HepG2 (cell line): ENCODE data around the gene LRRC3C. TPM values are rescaled to one million over a fixed set of nuclear protein-coding genes. Genes with fewer than 3 reads are reported as not detected.

ENCODE experiments used
- ATAC-seq: fragments of 200-7000 bp; cut with Tn5 transposase; 3 replicates; pipeline ENCODE4 v1.9.1; 2020; ENCODE audit warnings: mild to moderate bottlenecking, moderate library complexity
- BruUV-seq: library from RNA; stranded (reverse); fragments of 400-500 nt; replicated peaks from 2 replicates; lab custom pipeline; 2021; lab: Mats Ljungman, UMichigan
- CTCF ChIA-PET: fragments of 300-600 bp; formaldehyde crosslinking; extraction: SDS; loops from one replicate; lab custom pipeline; 2021; ENCODE audit warnings: low total read pairs, inconsistent platforms, low intra/inter-chr PET ratio; lab: Yijun Ruan, JAX
- POLR2A ChIA-PET: fragments of 350-600 bp; sonication (Branson Sonifier 250); formaldehyde crosslinking; loops from one replicate; lab custom pipeline; 2020; ENCODE audit warnings: antibody characterized with exemption, inconsistent platforms; lab: Yijun Ruan, JAX
- DNase-seq: peaks from one replicate; pipeline ENCODE4 v3.0.0-alpha.2; 2015; ENCODE audit warnings: low spot score
- FAIRE-seq: peaks from 3 replicates; lab custom pipeline; 2011; peaks lifted over from hg19 to GRCh38; lab: Jason Lieb, UNC
- H2AFZ ChIP-seq: one replicate; pipeline ENCODE4 v1.6.1; 2011; ENCODE audit warnings: low read length, inconsistent platforms
- H3K27ac ChIP-seq: fragments of 300-600 bp; 3 replicates; pipeline ENCODE4 v1.8.0; 2011; ENCODE audit warnings: mixed run types, mild to moderate bottlenecking, mixed read lengths, low read length, inconsistent platforms; ENCODE audit not compliant: insufficient read depth; ENCODE audit errors: extremely low read length
- H3K27me3 ChIP-seq, 2 experiments: fragments of 200-600 bp in 1 of 2; 2 replicates in 1 of 2; 3 replicates in 1 of 2; pipeline versions ENCODE4 v1.6.0 to v1.8.0; 2011; ENCODE audit warnings: low read length in 2 of 2, mild to moderate bottlenecking in 2 of 2, moderate library complexity in 2 of 2, inconsistent platforms in 1 of 2; ENCODE audit not compliant: insufficient read depth in 2 of 2, control insufficient read depth in 1 of 2
- H3K36me3 ChIP-seq, 2 experiments: fragments of 200-600 bp in 1 of 2; replicated peaks in 1 of 2; 2 replicates in 1 of 2; 3 replicates in 1 of 2; pipeline versions ENCODE4 v1.5.1 to v1.8.0; 2011; ENCODE audit warnings: low read length in 2 of 2, inconsistent platforms in 1 of 2; ENCODE audit not compliant: insufficient read depth in 2 of 2, control insufficient read depth in 1 of 2
- H3K4me1 ChIP-seq: 2 replicates; pipeline ENCODE4 v1.5.1; 2012; ENCODE audit warnings: low read length, inconsistent platforms; ENCODE audit not compliant: insufficient read depth
- H3K4me2 ChIP-seq: 2 replicates; pipeline ENCODE4 v1.6.0; 2011; ENCODE audit warnings: low read depth, low read length, inconsistent platforms
- H3K4me3 ChIP-seq, 3 experiments: fragments of 200-600 bp in 1 of 3; sonication (generic), shearing (Covaris generic) in 1 of 3; replicated peaks in 1 of 3; 2 replicates each; pipeline ENCODE4 v1.5.1; 2011 to 2016; ENCODE audit warnings: low read length in 3 of 3, inconsistent platforms in 2 of 3, low read depth in 2 of 3, mild to moderate bottlenecking in 2 of 3, control low read depth in 1 of 3, mixed read lengths in 1 of 3; ENCODE audit not compliant: insufficient read depth in 1 of 3
- H3K79me2 ChIP-seq: one replicate; pipeline ENCODE4 v1.6.1; 2011; ENCODE audit warnings: low read length, inconsistent platforms; ENCODE audit not compliant: insufficient read depth
- H3K9ac ChIP-seq: 2 replicates; pipeline ENCODE4 v1.6.0; 2011; ENCODE audit warnings: mild to moderate bottlenecking, low read depth, low read length, inconsistent platforms; ENCODE audit not compliant: insufficient read depth
- H3K9me3 ChIP-seq: 2 replicates; pipeline ENCODE4 v1.5.1; 2012; ENCODE audit warnings: mild to moderate bottlenecking, low read length
- H4K20me1 ChIP-seq: 2 replicates; pipeline ENCODE4 v1.6.0; 2011; ENCODE audit warnings: inconsistent platforms, mild to moderate bottlenecking, low read length, moderate library complexity; ENCODE audit not compliant: insufficient read depth
- ERF ChIP-seq: IDR thresholded peaks from 2 replicates; pipeline ENCODE4 v1.6.1; 2018; ENCODE audit warnings: missing biosample characterization, missing genetic modification reagents
- MAFF ChIP-seq: IDR thresholded peaks from 2 replicates; pipeline ENCODE4 v1.6.1; 2011; ENCODE audit warnings: low read depth, low read length, improper control_type of control experiment
- MAFK ChIP-seq, 2 experiments: IDR thresholded peaks in 1 of 2; conservative IDR thresholded peaks in 1 of 2; 2 replicates each; pipeline ENCODE4 v1.6.1; 2011; ENCODE audit warnings: improper control_type of control experiment in 2 of 2, low read length in 2 of 2
- SMAD1 ChIP-seq: sonication (generic); formaldehyde crosslinking; IDR thresholded peaks from 2 replicates; pipeline ENCODE4 v1.4.0; 2020; ENCODE audit warnings: missing genetic modification reagents, low read depth, mild to moderate bottlenecking, borderline replicate concordance
- SMAD3 ChIP-seq: sonication (generic); formaldehyde crosslinking; IDR thresholded peaks from 2 replicates; pipeline ENCODE4 v1.4.0; 2020; ENCODE audit warnings: missing genetic modification reagents
- ZBTB21 ChIP-seq: sonication (generic); formaldehyde crosslinking; IDR thresholded peaks from 2 replicates; pipeline ENCODE4 v1.4.0; 2020; ENCODE audit warnings: missing genetic modification reagents
- ZFYVE20 ChIP-seq: sonication (generic); formaldehyde crosslinking; IDR thresholded peaks from 2 replicates; pipeline ENCODE4 v1.8.0; 2023; ENCODE audit warnings: low read depth, mild to moderate bottlenecking, moderate library complexity, missing genetic modification reagents, borderline replicate concordance
- ZNF121 ChIP-seq: sonication (generic); formaldehyde crosslinking; IDR thresholded peaks from 2 replicates; pipeline ENCODE4 v1.5.0; 2020; ENCODE audit warnings: mild to moderate bottlenecking, missing genetic modification reagents
- ZNF317 ChIP-seq: sonication (generic); formaldehyde crosslinking; IDR thresholded peaks from 2 replicates; pipeline ENCODE4 v1.5.0; 2020; ENCODE audit warnings: mild to moderate bottlenecking, missing genetic modification reagents
- ZNF343 ChIP-seq: sonication (generic); formaldehyde crosslinking; IDR thresholded peaks from 2 replicates; pipeline ENCODE4 v1.4.0; 2020; ENCODE audit warnings: mild to moderate bottlenecking, missing genetic modification reagents
- ZNF724P ChIP-seq: sonication (generic); formaldehyde crosslinking; IDR thresholded peaks from 2 replicates; pipeline ENCODE4 v1.8.0; 2022; ENCODE audit warnings: missing genetic modification reagents, borderline replicate concordance
- ZNF788 ChIP-seq: sonication (generic); formaldehyde crosslinking; IDR thresholded peaks from 2 replicates; pipeline ENCODE4 v1.5.0; 2020; ENCODE audit warnings: mild to moderate bottlenecking, missing genetic modification reagents, borderline replicate concordance
- WGBS: methylation state at CpG from one replicate; pipeline ENCODE4 v1.1.6; 2017; ENCODE audit warnings: low lambda C conversion rate; 5-methylcytosine and 5-hydroxymethylcytosine counted together
- in situ Hi-C: cut with HindIII; loops from 2 replicates; pipeline ENCODE4 v1.10.0; 2017; ENCODE audit warnings: low pct_unique_long_range_greater_than_20kb; ENCODE audit not compliant: extremely low pct_ligation_motif_present
- intact Hi-C: fragments of 100-400 bp; cut with micrococcal nuclease; formaldehyde crosslinking; loops from one replicate; pipeline ENCODE4 v1.10.0; 2022; ENCODE audit not compliant: unreplicated experiment
- polyA plus RNA-seq, 8 experiments: library from polyadenylated mRNA; depleted of rRNA in 3 of 8; stranded (reverse) in 7 of 8; unstranded in 1 of 8; fragments of >200 nt; fragmentation: Illumina TruSeq in 4 of 8; extraction: Trizol in 4 of 8; gene quantifications; 2 replicates each; pipeline versions ENCODE4 v1.2.1 to v1.2.3, GENCODE V29; 2011 to 2016; ENCODE audit warnings: low read depth in 4 of 8, missing spikeins in 1 of 8, mixed read lengths in 1 of 8; ENCODE audit not compliant: insufficient read depth in 1 of 8
- total RNA-seq, 5 experiments: library from RNA; depleted of rRNA; stranded (reverse); fragments of >200 nt; fragmentation: Illumina TruSeq; extraction: Trizol; gene quantifications; 2 replicates each; pipeline ENCODE4 v1.2.3, GENCODE V29; 2016; ENCODE audit warnings: low read depth in 1 of 5
- TF ChIP-seq, protein P1 (sequence below): sonication (generic); formaldehyde crosslinking; IDR thresholded peaks from 2 replicates; pipeline ENCODE4 v1.5.0; 2020; ENCODE audit warnings: missing genetic modification reagents
- TF ChIP-seq, protein P2 (sequence below): sonication (generic); formaldehyde crosslinking; IDR thresholded peaks from 2 replicates; pipeline ENCODE4 v1.5.0; 2020; ENCODE audit warnings: missing genetic modification reagents
- TF ChIP-seq, protein P3 (sequence below): IDR thresholded peaks from 2 replicates; pipeline ENCODE4 v1.6.1; 2016; ENCODE audit warnings: low read depth, borderline replicate concordance
- TF ChIP-seq, protein P4 (sequence below): sonication (generic); formaldehyde crosslinking; IDR thresholded peaks from 2 replicates; pipeline ENCODE4 v1.4.0; 2020; ENCODE audit warnings: missing genetic modification reagents, borderline replicate concordance
- TF ChIP-seq, protein P5 (sequence below): sonication (generic); formaldehyde crosslinking; IDR thresholded peaks from 2 replicates; pipeline ENCODE4 v1.4.0; 2020; ENCODE audit warnings: mild to moderate bottlenecking, missing genetic modification reagents

The LRRC3C gene
- total and polyA plus RNA-seq, 2 of the 13 experiments (the other 11 are each of a cell fraction or from before 2014, with no cell fraction given) = 0.17 TPM; not detected in 1

DNA sequence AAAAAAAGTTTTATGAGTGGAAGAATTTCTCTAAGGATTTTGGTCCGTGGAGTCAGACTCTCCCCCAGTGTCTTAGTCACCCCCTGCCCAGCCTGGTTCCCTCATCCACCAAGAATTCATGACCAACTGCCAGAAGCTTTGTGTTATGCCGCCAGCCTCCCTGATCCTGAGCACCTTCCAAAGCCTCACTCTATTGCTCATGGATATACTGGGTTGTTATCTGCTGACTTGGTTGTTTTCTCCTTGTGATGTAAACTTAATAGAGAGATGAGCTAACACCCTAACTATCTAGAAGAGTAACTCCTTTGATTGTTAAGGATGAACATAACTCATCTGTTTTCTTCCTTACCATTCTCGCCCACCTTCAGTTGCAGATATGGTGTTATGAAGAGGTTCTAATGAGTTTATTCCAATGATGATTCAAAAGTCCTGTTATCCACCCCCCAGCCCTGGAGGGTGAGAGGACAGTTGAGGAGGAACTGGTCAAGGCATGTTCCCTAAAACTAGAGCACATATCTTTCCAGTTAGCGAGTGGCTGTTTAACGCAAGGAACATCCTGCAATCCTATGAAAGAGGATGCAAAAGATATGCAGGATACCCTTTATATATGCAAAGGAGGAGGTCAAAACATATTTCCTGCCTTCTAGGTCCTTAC is 51.6 kb downstream of the LRRC3C start:
- Histone ChIP-seq H3K27me3 (peaks cover 6 to 36% of the 10 kb centered on the region in 2 experiments), H3K27ac (no peak overlapping the region), H4K20me1 (peaks cover 9% of the 10 kb centered on the region), H3K4me2 (no peak overlapping the region), H3K36me3 (peaks cover 2 to 4% of the 10 kb centered on the region in 2 experiments; a peak in 2 of 5 replicates), H3K79me2 (peaks cover 28% of the 10 kb centered on the region), H3K9ac (no peak overlapping the region), H3K9me3 (no peaks in the 10 kb centered on the region), H2AFZ (no peak overlapping the region), H3K4me1 (peaks cover 25% of the 10 kb centered on the region), H3K4me3 (no peak overlapping the region)
- no peak for DNase-seq
- intact Hi-C loops = no loop called here
- WGBS = 75% methylated on average over 5 of the region's 5 CpGs
- FAIRE-seq = no peak
- no peak for ATAC-seq
- in situ Hi-C loops = no loop called here
- BruUV-seq = no TSS peak
- POLR2A ChIA-PET = interaction anchor here (0.7 to 2.3 kb wide), 5 partner anchors 20 to 118 kb away, joined by 3 to 21 read pairs (median 9); partner anchors contain the start of genes LRRC3C and ORMDL3
- TF ChIP-seq SMAD1 (CRISPR knock-in tag) = no peak
- peak; percentile 89 for TF ChIP-seq MAFF
- peak; percentile 90 to 93 for TF ChIP-seq MAFK (conservative IDR thresholded peaks at IDR 0.05 in 1 of 2, IDR thresholded peaks at IDR 0.05 in 1 of 2; ENCODE audit: low read length in 2 of 2)
- TF ChIP-seq SMAD3 (CRISPR knock-in tag) = no peak
- TF ChIP-seq ZNF317 (CRISPR knock-in tag) = 0 out of 2 replicates have a peak, but pooled peaks have one; percentile 8
- TF ChIP-seq, protein P1, sequence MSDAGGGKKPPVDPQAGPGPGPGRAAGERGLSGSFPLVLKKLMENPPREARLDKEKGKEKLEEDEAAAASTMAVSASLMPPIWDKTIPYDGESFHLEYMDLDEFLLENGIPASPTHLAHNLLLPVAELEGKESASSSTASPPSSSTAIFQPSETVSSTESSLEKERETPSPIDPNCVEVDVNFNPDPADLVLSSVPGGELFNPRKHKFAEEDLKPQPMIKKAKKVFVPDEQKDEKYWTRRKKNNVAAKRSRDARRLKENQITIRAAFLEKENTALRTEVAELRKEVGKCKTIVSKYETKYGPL (CRISPR knock-in tag) = no peak
- TF ChIP-seq, protein P2, sequence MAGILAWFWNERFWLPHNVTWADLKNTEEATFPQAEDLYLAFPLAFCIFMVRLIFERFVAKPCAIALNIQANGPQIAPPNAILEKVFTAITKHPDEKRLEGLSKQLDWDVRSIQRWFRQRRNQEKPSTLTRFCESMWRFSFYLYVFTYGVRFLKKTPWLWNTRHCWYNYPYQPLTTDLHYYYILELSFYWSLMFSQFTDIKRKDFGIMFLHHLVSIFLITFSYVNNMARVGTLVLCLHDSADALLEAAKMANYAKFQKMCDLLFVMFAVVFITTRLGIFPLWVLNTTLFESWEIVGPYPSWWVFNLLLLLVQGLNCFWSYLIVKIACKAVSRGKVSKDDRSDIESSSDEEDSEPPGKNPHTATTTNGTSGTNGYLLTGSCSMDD (CRISPR knock-in tag) = no peak
- no peak for TF ChIP-seq ZBTB21
- no peak for TF ChIP-seq ZNF343 (CRISPR knock-in tag)
- 0 out of 2 replicates have a peak, but pooled peaks have one; percentile 21 for TF ChIP-seq ZNF788 (CRISPR knock-in tag)
- TF ChIP-seq, protein P3, sequence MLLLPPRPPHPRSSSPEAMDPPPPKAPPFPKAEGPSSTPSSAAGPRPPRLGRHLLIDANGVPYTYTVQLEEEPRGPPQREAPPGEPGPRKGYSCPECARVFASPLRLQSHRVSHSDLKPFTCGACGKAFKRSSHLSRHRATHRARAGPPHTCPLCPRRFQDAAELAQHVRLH (CRISPR knock-in tag) = no peak
- no peak for TF ChIP-seq ZFYVE20
- no peak for TF ChIP-seq ERF (CRISPR knock-in tag)
- TF ChIP-seq, protein P4, sequence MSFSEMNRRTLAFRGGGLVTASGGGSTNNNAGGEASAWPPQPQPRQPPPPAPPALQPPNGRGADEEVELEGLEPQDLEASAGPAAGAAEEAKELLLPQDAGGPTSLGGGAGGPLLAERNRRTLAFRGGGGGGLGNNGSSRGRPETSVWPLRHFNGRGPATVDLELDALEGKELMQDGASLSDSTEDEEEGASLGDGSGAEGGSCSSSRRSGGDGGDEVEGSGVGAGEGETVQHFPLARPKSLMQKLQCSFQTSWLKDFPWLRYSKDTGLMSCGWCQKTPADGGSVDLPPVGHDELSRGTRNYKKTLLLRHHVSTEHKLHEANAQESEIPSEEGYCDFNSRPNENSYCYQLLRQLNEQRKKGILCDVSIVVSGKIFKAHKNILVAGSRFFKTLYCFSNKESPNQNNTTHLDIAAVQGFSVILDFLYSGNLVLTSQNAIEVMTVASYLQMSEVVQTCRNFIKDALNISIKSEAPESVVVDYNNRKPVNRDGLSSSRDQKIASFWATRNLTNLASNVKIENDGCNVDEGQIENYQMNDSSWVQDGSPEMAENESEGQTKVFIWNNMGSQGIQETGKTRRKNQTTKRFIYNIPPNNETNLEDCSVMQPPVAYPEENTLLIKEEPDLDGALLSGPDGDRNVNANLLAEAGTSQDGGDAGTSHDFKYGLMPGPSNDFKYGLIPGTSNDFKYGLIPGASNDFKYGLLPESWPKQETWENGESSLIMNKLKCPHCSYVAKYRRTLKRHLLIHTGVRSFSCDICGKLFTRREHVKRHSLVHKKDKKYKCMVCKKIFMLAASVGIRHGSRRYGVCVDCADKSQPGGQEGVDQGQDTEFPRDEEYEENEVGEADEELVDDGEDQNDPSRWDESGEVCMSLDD (CRISPR knock-in tag) = no peak
- no peak for TF ChIP-seq ZNF121 (CRISPR knock-in tag)
- TF ChIP-seq, protein P5, sequence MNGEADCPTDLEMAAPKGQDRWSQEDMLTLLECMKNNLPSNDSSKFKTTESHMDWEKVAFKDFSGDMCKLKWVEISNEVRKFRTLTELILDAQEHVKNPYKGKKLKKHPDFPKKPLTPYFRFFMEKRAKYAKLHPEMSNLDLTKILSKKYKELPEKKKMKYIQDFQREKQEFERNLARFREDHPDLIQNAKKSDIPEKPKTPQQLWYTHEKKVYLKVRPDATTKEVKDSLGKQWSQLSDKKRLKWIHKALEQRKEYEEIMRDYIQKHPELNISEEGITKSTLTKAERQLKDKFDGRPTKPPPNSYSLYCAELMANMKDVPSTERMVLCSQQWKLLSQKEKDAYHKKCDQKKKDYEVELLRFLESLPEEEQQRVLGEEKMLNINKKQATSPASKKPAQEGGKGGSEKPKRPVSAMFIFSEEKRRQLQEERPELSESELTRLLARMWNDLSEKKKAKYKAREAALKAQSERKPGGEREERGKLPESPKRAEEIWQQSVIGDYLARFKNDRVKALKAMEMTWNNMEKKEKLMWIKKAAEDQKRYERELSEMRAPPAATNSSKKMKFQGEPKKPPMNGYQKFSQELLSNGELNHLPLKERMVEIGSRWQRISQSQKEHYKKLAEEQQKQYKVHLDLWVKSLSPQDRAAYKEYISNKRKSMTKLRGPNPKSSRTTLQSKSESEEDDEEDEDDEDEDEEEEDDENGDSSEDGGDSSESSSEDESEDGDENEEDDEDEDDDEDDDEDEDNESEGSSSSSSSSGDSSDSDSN (CRISPR knock-in tag) = no peak
- no peak for TF ChIP-seq ZNF724P
- CTCF ChIA-PET = interaction anchor here (1.8 to 2.3 kb wide), 2 partner anchors 20 to 107 kb away, joined by 14 to 25 read pairs; no protein-coding TSS in a partner anchor
